ENCODE data around the gene ESRRA.

ESRRA gene

GRCh38 chr11:64358907-64359711 lies 53.8 kb downstream of the ESRRA start, which contains the start of gene RPS6KA4:
Gene RPS6KA4 (plus strand): TSS chr11:64359162. CDS start chr11:64359236, 74 bp downstream.
- Histone ChIP-seq H3K27ac (ENCODE audit: insufficient read depth, low read length, poor library complexity, severe bottlenecking) (peak within 1 kb of the TSS; percentile 56), H3K4me1 (ENCODE audit: control insufficient read depth, insufficient read depth, low read length, poor library complexity, severe bottlenecking) (peaks cover 29% of the 10 kb centered on the region)

GRCh38 chr11:64359712-64360445 lies 54.6 kb downstream of the ESRRA start:
- peaks cover 34% of the 10 kb centered on the region for H3K36me3 ChIP-seq (ENCODE audit: control insufficient read depth, insufficient read depth, low read length)
- no peaks in the 10 kb centered on the region for H3K9me3 ChIP-seq (ENCODE audit: control insufficient read depth, low read length)
- H3K4me1 ChIP-seq (ENCODE audit: control insufficient read depth, insufficient read depth, low read length, poor library complexity, severe bottlenecking), result peaks cover 29% of the 10 kb centered on the region

More at GRCh38 chr11:64358907-64359711, 53.8 kb downstream of the ESRRA start, which contains the start of gene RPS6KA4:
- Histone ChIP-seq H3K4me3 (ENCODE audit: insufficient read depth, low read depth, low read length, poor library complexity, severe bottlenecking) (peak within 1 kb of the TSS; percentile 81), H3K9me3 (ENCODE audit: control insufficient read depth, low read length) (no peaks in the 10 kb centered on the region), H3K36me3 (ENCODE audit: control insufficient read depth, insufficient read depth, low read length) (peaks cover 29% of the 10 kb centered on the region), H3K27me3 (replicated peaks; ENCODE audit: control insufficient read depth, insufficient read depth, low read length, poor library complexity, severe bottlenecking) (no peaks in the 10 kb centered on the region)
- peak in 1 of 3 donors; percentile 36 for DNase-seq

GRCh38 chr11:64360448-64360921 lies 55.2 kb downstream of the ESRRA start:
- Histone ChIP-seq H3K9me3 (ENCODE audit: control insufficient read depth, low read length) (no peaks in the 10 kb centered on the region), H3K4me3 (ENCODE audit: insufficient read depth, low read depth, low read length, poor library complexity, severe bottlenecking) (peak overlapping the region; percentile 81), H3K27ac (ENCODE audit: insufficient read depth, low read length, poor library complexity, severe bottlenecking) (no peak overlapping the region), H3K4me1 (ENCODE audit: control insufficient read depth, insufficient read depth, low read length, poor library complexity, severe bottlenecking) (peaks cover 29% of the 10 kb centered on the region), H3K27me3 (replicated peaks; ENCODE audit: control insufficient read depth, insufficient read depth, low read length, poor library complexity, severe bottlenecking) (no peaks in the 10 kb centered on the region), H3K36me3 (ENCODE audit: control insufficient read depth, insufficient read depth, low read length) (peaks cover 40% of the 10 kb centered on the region)
- no peak for DNase-seq

More at GRCh38 chr11:64359712-64360445, 54.6 kb downstream of the ESRRA start:
- Histone ChIP-seq H3K27ac (ENCODE audit: insufficient read depth, low read length, poor library complexity, severe bottlenecking) (peak overlapping the region; percentile 56), H3K27me3 (replicated peaks; ENCODE audit: control insufficient read depth, insufficient read depth, low read length, poor library complexity, severe bottlenecking) (no peaks in the 10 kb centered on the region), H3K4me3 (ENCODE audit: insufficient read depth, low read depth, low read length, poor library complexity, severe bottlenecking) (peak overlapping the region; percentile 81)
- no peak for DNase-seq

- Histone ChIP-seq H3K4me1 (ENCODE audit: control insufficient read depth, insufficient read depth, low read length, poor library complexity, severe bottlenecking) (peaks cover 29% of the 10 kb centered on the region), H3K36me3 (ENCODE audit: control insufficient read depth, insufficient read depth, low read length) (peaks cover 44% of the 10 kb centered on the region), H3K27me3 (replicated peaks; ENCODE audit: control insufficient read depth, insufficient read depth, low read length, poor library complexity, severe bottlenecking) (no peaks in the 10 kb centered on the region), H3K4me3 (ENCODE audit: insufficient read depth, low read depth, low read length, poor library complexity, severe bottlenecking) (no peak overlapping the region), H3K27ac (ENCODE audit: insufficient read depth, low read length, poor library complexity, severe bottlenecking) (no peak overlapping the region), H3K9me3 (ENCODE audit: control insufficient read depth, low read length) (no peaks in the 10 kb centered on the region)
- no peak for DNase-seq
These were observed 56.3 kb downstream of the ESRRA start for GRCh38 chr11:64361659-64362058.

DNA sequence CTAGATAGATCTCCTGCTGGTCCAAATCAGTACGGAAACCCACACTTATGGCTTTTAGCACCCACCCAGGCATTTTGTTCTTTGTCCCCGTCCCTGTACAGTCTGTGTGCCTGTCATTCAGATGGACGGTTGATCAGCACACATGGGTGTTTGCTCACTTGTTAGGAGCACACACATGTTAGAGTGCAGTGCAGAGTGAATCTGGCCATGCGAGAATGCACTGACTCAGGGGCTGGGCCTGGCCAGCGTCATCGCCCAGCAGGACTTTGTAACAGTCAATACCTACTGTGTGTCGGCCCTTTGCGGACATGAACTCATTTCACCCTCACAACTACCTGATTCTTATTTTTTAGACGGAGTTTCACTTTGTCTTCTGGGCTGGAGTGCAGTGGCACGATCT lies 57.0 kb downstream of the ESRRA start:
- H3K4me1 ChIP-seq (ENCODE audit: control insufficient read depth, insufficient read depth, low read length, poor library complexity, severe bottlenecking), result peaks cover 28% of the 10 kb centered on the region
- no peak for DNase-seq
- peaks cover 45% of the 10 kb centered on the region for H3K36me3 ChIP-seq (ENCODE audit: control insufficient read depth, insufficient read depth, low read length)
- H3K27ac ChIP-seq (ENCODE audit: insufficient read depth, low read length, poor library complexity, severe bottlenecking), result no peak overlapping the region
- no peaks in the 10 kb centered on the region for H3K9me3 ChIP-seq (ENCODE audit: control insufficient read depth, low read length)
- H3K27me3 ChIP-seq (replicated peaks; ENCODE audit: control insufficient read depth, insufficient read depth, low read length, poor library complexity, severe bottlenecking), result no peaks in the 10 kb centered on the region
- no peak overlapping the region for H3K4me3 ChIP-seq (ENCODE audit: insufficient read depth, low read depth, low read length, poor library complexity, severe bottlenecking)

DNA sequence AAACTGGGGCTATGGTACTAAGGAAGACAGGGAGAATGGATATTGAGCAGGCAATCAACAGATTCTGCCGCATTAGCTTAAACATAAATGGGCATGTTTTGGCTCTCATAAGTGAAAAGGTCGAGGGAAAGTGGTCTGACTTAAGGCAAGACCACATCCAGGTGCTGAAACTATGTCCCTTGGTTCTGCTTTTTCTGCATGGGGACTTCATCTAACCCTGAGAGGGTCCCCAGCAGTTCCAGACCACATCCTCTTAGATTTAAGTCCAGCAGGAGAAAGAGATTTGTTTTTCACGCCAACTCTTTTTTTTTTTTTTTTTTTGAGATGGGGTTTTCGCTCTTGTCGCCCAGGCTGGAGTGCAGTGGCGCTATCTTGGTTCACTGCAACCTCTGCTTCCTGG lies 59.1 kb downstream of the ESRRA start:
- Histone ChIP-seq H3K4me1 (ENCODE audit: control insufficient read depth, insufficient read depth, low read length, poor library complexity, severe bottlenecking) (peaks cover 11% of the 10 kb centered on the region), H3K9me3 (ENCODE audit: control insufficient read depth, low read length) (no peaks in the 10 kb centered on the region), H3K4me3 (ENCODE audit: insufficient read depth, low read depth, low read length, poor library complexity, severe bottlenecking) (no peak overlapping the region), H3K27ac (ENCODE audit: insufficient read depth, low read length, poor library complexity, severe bottlenecking) (no peak overlapping the region), H3K27me3 (replicated peaks; ENCODE audit: control insufficient read depth, insufficient read depth, low read length, poor library complexity, severe bottlenecking) (no peaks in the 10 kb centered on the region), H3K36me3 (ENCODE audit: control insufficient read depth, insufficient read depth, low read length) (peaks cover 58% of the 10 kb centered on the region)
- DNase-seq, result no peak

GRCh38 chr11:64364911-64365310 lies 59.6 kb downstream of the ESRRA start:
- Histone ChIP-seq H3K36me3 (ENCODE audit: control insufficient read depth, insufficient read depth, low read length) (peaks cover 62% of the 10 kb centered on the region), H3K9me3 (ENCODE audit: control insufficient read depth, low read length) (no peaks in the 10 kb centered on the region), H3K4me1 (ENCODE audit: control insufficient read depth, insufficient read depth, low read length, poor library complexity, severe bottlenecking) (peaks cover 7% of the 10 kb centered on the region), H3K27me3 (replicated peaks; ENCODE audit: control insufficient read depth, insufficient read depth, low read length, poor library complexity, severe bottlenecking) (no peaks in the 10 kb centered on the region), H3K4me3 (ENCODE audit: insufficient read depth, low read depth, low read length, poor library complexity, severe bottlenecking) (no peak overlapping the region), H3K27ac (ENCODE audit: insufficient read depth, low read length, poor library complexity, severe bottlenecking) (no peak overlapping the region)
- DNase-seq, result no peak

All from effector memory CD4-positive, alpha-beta T cell (primary cell).